ENCODE measurements around the gene DBN1.

The DBN1 gene

DNA sequence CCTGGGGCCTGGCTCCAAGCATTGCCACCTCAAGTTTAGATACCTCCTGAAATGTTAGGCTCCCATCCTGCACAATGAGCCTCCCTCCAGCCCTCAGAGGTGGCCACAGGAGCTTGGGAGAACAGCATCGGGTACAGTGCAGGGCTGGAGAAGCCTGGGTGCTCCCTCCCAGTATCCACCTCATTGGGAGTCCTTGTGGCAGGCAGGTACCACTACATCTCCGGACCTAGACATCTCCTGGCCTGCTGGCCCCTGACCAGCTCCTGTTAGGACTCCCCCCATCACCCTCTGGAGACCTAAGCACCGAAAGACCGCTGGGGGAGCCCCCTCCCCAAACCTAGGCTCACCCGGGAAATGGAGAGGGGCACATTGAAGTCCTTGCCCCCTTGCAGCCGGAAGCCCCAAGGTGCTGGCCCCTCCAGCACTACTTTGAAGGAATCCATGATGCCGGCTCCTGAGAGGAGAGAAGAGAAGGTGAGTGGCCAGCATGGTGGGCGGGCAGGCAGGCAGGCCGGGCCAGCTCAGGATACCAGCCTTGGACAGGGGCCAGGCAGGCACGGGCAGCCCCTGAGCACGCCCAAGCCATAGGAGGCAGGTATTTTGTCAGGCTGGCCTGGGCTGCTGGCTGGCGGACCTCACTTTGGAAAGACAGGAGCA is 22.8 kb upstream of the DBN1 start:
- in situ Hi-C loops (cut with MboI; ENCODE audit: low pct_unique_long_range_greater_than_20kb, low sequenced_read_pairs, unreplicated experiment): no loop called here
- peak; percentile 43 for DNase-seq (ENCODE audit: low spot score)
- TF ChIP-seq, protein P1, sequence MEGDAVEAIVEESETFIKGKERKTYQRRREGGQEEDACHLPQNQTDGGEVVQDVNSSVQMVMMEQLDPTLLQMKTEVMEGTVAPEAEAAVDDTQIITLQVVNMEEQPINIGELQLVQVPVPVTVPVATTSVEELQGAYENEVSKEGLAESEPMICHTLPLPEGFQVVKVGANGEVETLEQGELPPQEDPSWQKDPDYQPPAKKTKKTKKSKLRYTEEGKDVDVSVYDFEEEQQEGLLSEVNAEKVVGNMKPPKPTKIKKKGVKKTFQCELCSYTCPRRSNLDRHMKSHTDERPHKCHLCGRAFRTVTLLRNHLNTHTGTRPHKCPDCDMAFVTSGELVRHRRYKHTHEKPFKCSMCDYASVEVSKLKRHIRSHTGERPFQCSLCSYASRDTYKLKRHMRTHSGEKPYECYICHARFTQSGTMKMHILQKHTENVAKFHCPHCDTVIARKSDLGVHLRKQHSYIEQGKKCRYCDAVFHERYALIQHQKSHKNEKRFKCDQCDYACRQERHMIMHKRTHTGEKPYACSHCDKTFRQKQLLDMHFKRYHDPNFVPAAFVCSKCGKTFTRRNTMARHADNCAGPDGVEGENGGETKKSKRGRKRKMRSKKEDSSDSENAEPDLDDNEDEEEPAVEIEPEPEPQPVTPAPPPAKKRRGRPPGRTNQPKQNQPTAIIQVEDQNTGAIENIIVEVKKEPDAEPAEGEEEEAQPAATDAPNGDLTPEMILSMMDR (IDR thresholded peaks at IDR 0.05; ENCODE audit: extremely low read depth, insufficient read depth, missing control alignments): no peak

DNA sequence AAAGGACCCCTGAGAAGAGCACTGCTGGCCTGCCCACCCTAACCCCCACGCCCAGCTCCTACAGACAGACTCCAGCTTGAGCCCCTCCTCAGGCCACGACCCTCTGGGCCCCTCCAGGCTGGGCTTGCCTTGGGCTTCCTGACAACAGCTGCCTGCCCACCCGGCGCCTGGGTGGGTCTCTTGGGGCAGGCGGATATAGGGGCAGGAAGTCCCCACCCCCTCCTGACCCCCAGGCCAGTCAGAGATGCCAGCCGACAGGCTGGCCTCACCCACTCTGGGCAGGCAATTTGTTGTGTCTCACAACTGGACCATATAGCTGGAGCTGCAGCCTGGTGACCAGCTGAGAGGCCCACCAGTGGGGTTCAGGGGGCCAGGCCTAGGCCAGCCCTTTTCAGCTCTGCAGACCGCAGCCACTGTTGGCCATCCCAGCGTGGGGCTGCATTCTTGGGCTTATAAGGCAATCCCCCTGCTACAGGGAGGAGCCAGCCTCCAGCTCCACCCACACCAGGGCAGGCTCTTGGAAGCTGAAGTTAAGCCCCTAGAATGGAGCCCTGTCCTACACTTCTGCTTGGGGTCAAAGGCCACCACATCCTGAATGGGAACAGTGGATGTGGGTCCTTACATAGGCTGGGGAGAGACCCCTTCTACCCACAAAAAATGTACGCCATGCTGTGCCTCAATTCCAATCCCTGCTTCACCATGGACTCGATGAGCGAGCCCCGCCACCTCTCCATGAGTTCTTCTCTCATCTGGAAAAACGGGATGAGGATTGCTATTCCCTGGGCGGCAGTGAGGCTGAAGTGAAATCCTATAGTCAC is 22.0 kb upstream of the DBN1 start:
- in situ Hi-C loops (cut with MboI; ENCODE audit: low pct_unique_long_range_greater_than_20kb, low sequenced_read_pairs, unreplicated experiment): no loop called here
- peak; percentile 67 for DNase-seq (ENCODE audit: low spot score)
- TF ChIP-seq, protein P1 (IDR thresholded peaks at IDR 0.05; ENCODE audit: extremely low read depth, insufficient read depth, missing control alignments): no peak

GRCh38 chr5:177494346-177495195 is 21.1 kb upstream of the DBN1 start:
- TF ChIP-seq, protein P1 (IDR thresholded peaks at IDR 0.05; ENCODE audit: extremely low read depth, insufficient read depth, missing control alignments): no peak
- peak; percentile 62 for DNase-seq (ENCODE audit: low spot score)
- in situ Hi-C loops (cut with MboI; ENCODE audit: low pct_unique_long_range_greater_than_20kb, low sequenced_read_pairs, unreplicated experiment): no loop called here

- TF ChIP-seq, protein P1 (IDR thresholded peaks at IDR 0.05; ENCODE audit: extremely low read depth, insufficient read depth, missing control alignments): no peak
- DNase-seq (ENCODE audit: low spot score): no peak
- in situ Hi-C loops (cut with MboI; ENCODE audit: low pct_unique_long_range_greater_than_20kb, low sequenced_read_pairs, unreplicated experiment): no loop called here
Measured at GRCh38 chr5:177493795-177494345, 20.4 kb upstream of the DBN1 start.

- in situ Hi-C loops (cut with MboI; ENCODE audit: low pct_unique_long_range_greater_than_20kb, low sequenced_read_pairs, unreplicated experiment): no loop called here
- DNase-seq (ENCODE audit: low spot score): peak; percentile 31
- TF ChIP-seq, protein P1 (IDR thresholded peaks at IDR 0.05; ENCODE audit: extremely low read depth, insufficient read depth, missing control alignments): no peak
Measured at GRCh38 chr5:177492841-177493240, 19.4 kb upstream of the DBN1 start.

Measured in GM13977 (cell line).